Heart left ventricle (tissue), 16 donors: ENCODE results near the gene MPRIP. TPM values are rescaled to one million over a fixed set of nuclear protein-coding genes. Genes with fewer than 3 reads are reported as not detected.

ENCODE experiments used
- ATAC-seq, 4 donors: fragments of 200-7000 bp; cut with Tn5 transposase; one replicate each; pipeline ENCODE4 v1.9.1; 2020 to 2022; ENCODE audit warnings: moderate library complexity in 4 of 4, mild to moderate bottlenecking in 3 of 4, moderate number of reproducible peaks in 1 of 4
- DNase-seq, 5 donors: peaks; one replicate each; pipeline ENCODE4 v3.0.0-alpha.2; 2020
- H3K27ac ChIP-seq, 12 donors: fragments of 200-600 bp; sonication (generic) in 4 of 12; one replicate each; pipeline versions ENCODE4 v1.5.0 to v1.8.0; 2016 to 2022; ENCODE audit warnings: mild to moderate bottlenecking in 2 of 12
- H3K27me3 ChIP-seq, 9 donors: fragments of 200-600 bp; sonication (generic) in 2 of 9; one replicate each; pipeline versions ENCODE4 v1.5.1 to v1.8.0; 2016 to 2022; ENCODE audit warnings: mild to moderate bottlenecking in 3 of 9
- H3K36me3 ChIP-seq, 9 donors: fragments of 200-600 bp; sonication (generic) in 2 of 9; one replicate each; pipeline versions ENCODE4 v1.5.0 to v1.8.0; 2018 to 2022; ENCODE audit warnings: mild to moderate bottlenecking in 2 of 9
- H3K4me1 ChIP-seq, 12 donors: fragments of 200-600 bp; sonication (generic) in 4 of 12; one replicate each; pipeline versions ENCODE4 v1.5.0 to v1.8.0; 2016 to 2022; ENCODE audit warnings: mild to moderate bottlenecking in 3 of 12
- H3K4me3 ChIP-seq, 12 donors: fragments of 200-600 bp; sonication (generic) in 4 of 12; one replicate each; pipeline versions ENCODE4 v1.5.0 to v1.8.0; 2017 to 2022; ENCODE audit warnings: mild to moderate bottlenecking in 9 of 12, moderate library complexity in 4 of 12
- H3K9me3 ChIP-seq, 12 donors: fragments of 200-600 bp; sonication (generic) in 4 of 12; one replicate each; pipeline versions ENCODE4 v1.5.0 to v1.8.0; 2016 to 2022; ENCODE audit warnings: mild to moderate bottlenecking in 1 of 12
- CTCF ChIP-seq, 12 donors: fragments of 200-600 bp; sonication (generic) in 4 of 12; IDR thresholded peaks; one replicate each; pipeline versions ENCODE4 v1.5.0 to v1.8.0; 2018 to 2022; ENCODE audit warnings: antibody characterized with exemption in 12 of 12, mild to moderate bottlenecking in 5 of 12
- POLR2A ChIP-seq, 2 donors: fragments of 450-650 bp; IDR thresholded peaks; one replicate each; pipeline ENCODE4 v1.6.1; 2017; ENCODE audit warnings: antibody characterized with exemption in 2 of 2, mild to moderate bottlenecking in 2 of 2, moderate library complexity in 2 of 2
- WGBS, 4 donors: extraction: QIAGEN DNeasy Blood & Tissue Kit in 2 of 4; methylation state at CpG; one replicate each; pipeline versions ENCODE4 v1.1.5 to v1.1.7; 2013 to 2018; 5-methylcytosine and 5-hydroxymethylcytosine counted together
- intact Hi-C, 10 donors: fragments of 100-400 bp; cut with DNase I; formaldehyde crosslinking; loops; one replicate each; pipeline versions ENCODE4 v1.11.1 to v1.14.2; 2022
- polyA plus RNA-seq, 2 donors: library from polyadenylated mRNA; stranded (reverse); fragments of 200-250 nt; gene quantifications; one replicate each; pipeline ENCODE4 v1.2.3, GENCODE V29; 2013
- total RNA-seq, 9 donors: library from RNA; depleted of rRNA in 2 of 9; stranded (reverse); fragments of >200 nt in 2 of 9; fragmentation: NEBNext Ultra II Directional in 3 of 9; extraction: Animal tissue kit (Norgen Biotek cat#: 25700) in 3 of 9; gene quantifications; one replicate each; pipeline versions ENCODE4 v1.1.0 to v1.2.4, GENCODE V29; 2016 to 2023
- donor health status: ischemic (EF 13 %, LVEDD 7.1; RV severe dilation, severe dysfunction).
- donor health status: healthy with polysubstance abuse.
- donor health status: DM: no; HTN: yes; CAD: no.
- donor health status: DM: no; HTN: no; CAD: no.
- donor health status: ischemic (EF 25% LVEDD 6.9; RV normal size, moderate dysfunction).
- donor health status: ischemic (EF 25% LVEDD 5.7; RV mildly dilated, moderate dysfunction).
- donor health status: healthy.
- donor health status: DM: yes; HTN: yes; CAD: no.
- donor health status: ischemic (EF 35%, LVEDD 5.7; RV mildly dilated, moderate dysfunction).
- donor health status: nonischemic (EF 11% LVEDD 7.7; RV severe dilation, severe dysfunction).
- donor health status: DM: yes; HTN: yes; CAD: no.
- donor health status: PGD.
- donor health status: ischemic (EF 29% LVEDD 5.4; RV normal size, mild dysfunction).
- donor health status: nonischemic (EF 23%, LVEDD 6.1; RV moderate dilation, normal function).

Gene MPRIP
- total and polyA plus RNA-seq, 11 donors: 131 to 686 (median 343) TPM

DNA sequence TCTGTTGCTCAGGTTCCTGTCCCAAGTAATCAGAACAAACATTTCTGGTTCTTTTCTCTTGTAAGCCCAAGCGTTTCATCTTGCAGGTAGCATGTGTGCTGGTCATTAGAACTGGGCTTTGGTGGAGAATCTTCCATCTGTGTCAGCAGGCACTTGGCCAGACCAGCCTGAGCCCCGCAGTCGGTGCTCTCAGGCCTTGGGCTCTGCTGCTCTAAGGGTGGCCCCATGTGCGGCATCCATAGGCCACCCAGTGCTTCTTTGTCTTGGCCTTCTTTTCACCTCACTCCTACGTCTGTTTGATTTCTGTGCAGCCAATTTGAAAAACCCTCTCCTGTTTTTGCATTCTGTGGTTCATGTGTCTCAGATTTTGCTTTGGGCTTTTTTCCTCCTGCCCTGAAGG is 112.3 kb downstream of the MPRIP start:
- no peak for TF ChIP-seq CTCF (IDR thresholded peaks at IDR 0.05)
- TF ChIP-seq POLR2A (IDR thresholded peaks at IDR 0.05): no peak
- intact Hi-C loops: loop anchor here in 3 of 10 donors (5.0 kb wide), 3 partner anchors 38 to 83 kb away; partner anchors contain the start of gene FLCN (in 2 of the 3)
- WGBS, 4 donors: 91 to 99% (median 94%) methylated on average over 5 of the region's 5 CpGs
- ATAC-seq (no peak), DNase-seq (no peak)
- Histone ChIP-seq H3K36me3 (peaks cover 0 to 98% (median 88%) of the 10 kb centered on the region in 9 donors), H3K27ac (no peak overlapping the region), H3K9me3 (no peaks in the 10 kb centered on the region), H3K27me3 (no peaks in the 10 kb centered on the region), H3K4me3 (no peak overlapping the region), H3K4me1 (peaks cover 12 to 45% (median 24%) of the 10 kb centered on the region in 12 donors)

DNA sequence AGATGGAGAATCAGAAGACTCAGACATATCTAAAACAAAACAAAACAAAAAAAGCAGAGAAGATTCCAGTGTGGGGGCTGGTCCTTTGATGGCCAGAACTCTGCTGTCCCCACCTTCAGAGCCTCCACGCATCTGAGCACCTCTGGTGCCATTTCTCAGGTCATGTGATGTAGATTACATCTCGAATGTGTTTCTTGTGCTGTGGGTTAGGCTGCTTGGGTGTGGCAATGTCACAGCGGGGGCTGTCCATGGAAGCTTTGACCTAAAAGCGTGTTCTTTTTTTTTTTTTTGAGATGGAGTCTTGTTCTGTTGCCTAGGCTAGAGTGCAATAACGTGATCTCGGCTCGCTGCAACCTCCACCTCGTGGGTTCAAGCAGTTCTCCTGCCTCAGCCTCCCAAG is 112.7 kb downstream of the MPRIP start:
- TF ChIP-seq POLR2A (IDR thresholded peaks at IDR 0.05) (no peak), CTCF (IDR thresholded peaks at IDR 0.05) (no peak)
- no peak overlapping the region for H3K27ac ChIP-seq
- intact Hi-C loops: loop anchor here in 4 of 10 donors (5.0 kb wide), 3 partner anchors 37 to 82 kb away; partner anchors contain the start of gene FLCN (in 2 of the 4)

GRCh38 chr17:17155568-17155967 is 113.3 kb downstream of the MPRIP start:
- Histone ChIP-seq H3K4me3 (no peak overlapping the region), H3K4me1 (peaks cover 12 to 45% (median 23%) of the 10 kb centered on the region in 12 donors), H3K9me3 (no peaks in the 10 kb centered on the region), H3K36me3 (peaks cover under 1 to 99% (median 90%) of the 10 kb centered on the region in 9 donors), H3K27ac (no peak overlapping the region), H3K27me3 (no peaks in the 10 kb centered on the region)
- no peak for DNase-seq
- no peak for TF ChIP-seq CTCF (IDR thresholded peaks at IDR 0.05)
- 94 to 98% (median 96%) methylated on average over 3 of the region's 3 CpGs for WGBS, 4 donors
- intact Hi-C loops: loop anchor here in 1 of 10 donors (5.0 kb wide), 1 partner anchor 47 kb away; no protein-coding TSS in a partner anchor
- ATAC-seq: no peak

More for the DNA sequence above, 112.7 kb downstream of the MPRIP start:
- Histone ChIP-seq H3K4me3 (no peak overlapping the region), H3K27me3 (no peaks in the 10 kb centered on the region), H3K4me1 (peaks cover 12 to 45% (median 24%) of the 10 kb centered on the region in 12 donors), H3K9me3 (no peaks in the 10 kb centered on the region), H3K36me3 (peaks cover 0 to 99% (median 89%) of the 10 kb centered on the region in 9 donors)
- ATAC-seq: no peak
- no peak for DNase-seq
- 87 to 92% (median 89%) methylated on average over 8 of the region's 8 CpGs for WGBS, 4 donors

GRCh38 chr17:17156107-17156506 is 113.8 kb downstream of the MPRIP start:
- DNase-seq: no peak
- Histone ChIP-seq H3K36me3 (peaks cover 3 to 99% (median 90%) of the 10 kb centered on the region in 9 donors), H3K27ac (no peak overlapping the region), H3K27me3 (no peaks in the 10 kb centered on the region), H3K4me3 (no peak overlapping the region), H3K9me3 (no peaks in the 10 kb centered on the region), H3K4me1 (peaks cover 10 to 42% (median 18%) of the 10 kb centered on the region in 12 donors)
- 53 to 70% (median 59%) methylated on average over 4 of the region's 4 CpGs for WGBS, 4 donors
- intact Hi-C loops: loop anchor here in 1 of 10 donors (5.0 kb wide), 1 partner anchor 46 kb away; no protein-coding TSS in a partner anchor
- TF ChIP-seq POLR2A (IDR thresholded peaks at IDR 0.05) (no peak), CTCF (IDR thresholded peaks at IDR 0.05) (no peak)
- ATAC-seq: no peak
